Inflammatory macrophage treated with lipopolysaccharide for 4 hours (primary cell): Measurements from ENCODE around the gene HDAC2.
"Not testable (repeated sequence)": the region's sequence is repeated elsewhere in the genome, so short reads cannot be mapped to it uniquely, and the experiment has no call there.

Experiments
- DNase-seq: peaks from one replicate; pipeline ENCODE4 v3.0.0-alpha.2; 2020

Gene HDAC2

GRCh38 chr6:113970805-113971676 lies at the start of gene HDAC2:
Gene HDAC2 (minus strand): TSS chr6:113971148. CDS start chr6:113970908, 240 bp downstream.
- DNase-seq, result peak; percentile 82

- DNase-seq, result no peak
Observed at GRCh38 chr6:114020196-114020595, 49.2 kb upstream of the HDAC2 start.

- not testable (repeated sequence) for DNase-seq
Observed at GRCh38 chr6:114017146-114017545, 46.2 kb upstream of the HDAC2 start.

- DNase-seq, result not testable (repeated sequence)
Observed at GRCh38 chr6:114014106-114014505, 43.2 kb upstream of the HDAC2 start.

- not testable (repeated sequence) for DNase-seq
Observed at GRCh38 chr6:114011486-114011885, 40.5 kb upstream of the HDAC2 start.

- no peak for DNase-seq
Observed at GRCh38 chr6:114010540-114010939, 39.6 kb upstream of the HDAC2 start.

GRCh38 chr6:114009192-114009591 lies 38.2 kb upstream of the HDAC2 start:
- no peak for DNase-seq

- DNase-seq, result no peak
Observed at GRCh38 chr6:114008331-114008730, 37.4 kb upstream of the HDAC2 start.

- DNase-seq, result no peak
Observed at GRCh38 chr6:114007516-114007915, 36.6 kb upstream of the HDAC2 start.

GRCh38 chr6:114001354-114001753 lies 30.4 kb upstream of the HDAC2 start:
- DNase-seq, result no peak

- DNase-seq, result no peak
Observed at GRCh38 chr6:114000069-114000468, 29.1 kb upstream of the HDAC2 start.

- no peak for DNase-seq
Observed at GRCh38 chr6:113999284-113999683, 28.3 kb upstream of the HDAC2 start.

GRCh38 chr6:113998811-113999210 lies 27.9 kb upstream of the HDAC2 start:
- no peak for DNase-seq

- DNase-seq, result no peak
Observed at GRCh38 chr6:113997116-113997515, 26.2 kb upstream of the HDAC2 start.

GRCh38 chr6:113995634-113996033 lies 24.7 kb upstream of the HDAC2 start:
- DNase-seq, result no peak

GRCh38 chr6:113994934-113995342 lies 24.0 kb upstream of the HDAC2 start:
- peak; percentile 49 for DNase-seq

- no peak for DNase-seq
Observed at GRCh38 chr6:113989675-113990074, 18.7 kb upstream of the HDAC2 start.

- not testable (repeated sequence) for DNase-seq
Observed at GRCh38 chr6:113982675-113983074, 11.7 kb upstream of the HDAC2 start.

- no peak for DNase-seq
Observed at GRCh38 chr6:113982055-113982550, 11.2 kb upstream of the HDAC2 start.

- DNase-seq, result peak; percentile 23
Observed at GRCh38 chr6:113980937-113981554, 10.1 kb upstream of the HDAC2 start.

GRCh38 chr6:113979937-113980336 lies 9.0 kb upstream of the HDAC2 start:
- peak; percentile 52 for DNase-seq

- DNase-seq, result no peak
Observed at GRCh38 chr6:113978084-113978675, 7.2 kb upstream of the HDAC2 start.

- DNase-seq, result no peak
Observed at GRCh38 chr6:113976806-113977205, 5.9 kb upstream of the HDAC2 start.

GRCh38 chr6:113971741-113972140 lies 793 bp upstream of the HDAC2 start:
- no peak for DNase-seq
